Suprapubic skin (tissue), 4 donors: Measurements from ENCODE around the gene PPP2R1A.

Experiments used
- CTCF ChIP-seq, 2 donors: fragments of 200-600 bp in 1 of 2; fragments of 450-650 bp in 1 of 2; sonication (generic) in 1 of 2; IDR thresholded peaks; one replicate each; pipeline ENCODE4 v1.5.1; 2016 to 2019; ENCODE audit warnings: antibody characterized with exemption in 2 of 2, mild to moderate bottlenecking in 1 of 2, moderate library complexity in 1 of 2
- POLR2A ChIP-seq, 2 donors: fragments of 450-650 bp; IDR thresholded peaks; one replicate each; pipeline ENCODE4 v1.6.1; 2017; ENCODE audit warnings: antibody characterized with exemption in 2 of 2, mild to moderate bottlenecking in 2 of 2, moderate library complexity in 2 of 2
- POLR2AphosphoS5 ChIP-seq, 3 donors: sonication (generic); formaldehyde crosslinking; IDR thresholded peaks; one replicate each; pipeline ENCODE4 v1.6.1; 2017; ENCODE audit warnings: antibody characterized with exemption in 3 of 3

GRCh38 chr19:52229524-52229923 lies 39.7 kb downstream of the PPP2R1A start:
- TF ChIP-seq CTCF (IDR thresholded peaks at IDR 0.05) (no peak), POLR2AphosphoS5 (IDR thresholded peaks at IDR 0.05) (no peak), POLR2A (IDR thresholded peaks at IDR 0.05) (no peak)
